ENCODE measurements around the gene TMEM41B. TPM values are rescaled to one million over a fixed set of nuclear protein-coding genes. Genes with fewer than 3 reads are reported as not detected.

The TMEM41B gene
- total RNA-seq, 1 experiment from 2014 or later, result 110 TPM

- no peaks in the 10 kb centered on the region for H3K9me3 Mint-ChIP-seq (ENCODE audit: unreplicated experiment)
- ChIA-PET CTCF (no interaction called here), POLR2A (no interaction called here)
- no peak for DNase-seq
- Histone ChIP-seq H3K27me3 (replicated peaks; ENCODE audit: control insufficient read depth, insufficient read depth, low read length) (no peaks in the 10 kb centered on the region), H3K9me3 (no peaks in the 10 kb centered on the region), H3K4me1 (peaks cover 6% of the 10 kb centered on the region), H3K36me3 (ENCODE audit: control insufficient read depth, insufficient read depth, low read length) (peaks cover 1% of the 10 kb centered on the region; the same call in 1 of the 2 replicates), H3K4me3 (ENCODE audit: low read depth, low read length) (no peak overlapping the region)
- peaks cover 9% of the 10 kb centered on the region for H3K36me3 Mint-ChIP-seq (ENCODE audit: insufficient read depth, unreplicated experiment)
- no peak overlapping the region for H3K4me3 Mint-ChIP-seq (ENCODE audit: unreplicated experiment)
- no peak overlapping the region for H3K27ac Mint-ChIP-seq (ENCODE audit: unreplicated experiment)
- TF ChIP-seq, protein P1, sequence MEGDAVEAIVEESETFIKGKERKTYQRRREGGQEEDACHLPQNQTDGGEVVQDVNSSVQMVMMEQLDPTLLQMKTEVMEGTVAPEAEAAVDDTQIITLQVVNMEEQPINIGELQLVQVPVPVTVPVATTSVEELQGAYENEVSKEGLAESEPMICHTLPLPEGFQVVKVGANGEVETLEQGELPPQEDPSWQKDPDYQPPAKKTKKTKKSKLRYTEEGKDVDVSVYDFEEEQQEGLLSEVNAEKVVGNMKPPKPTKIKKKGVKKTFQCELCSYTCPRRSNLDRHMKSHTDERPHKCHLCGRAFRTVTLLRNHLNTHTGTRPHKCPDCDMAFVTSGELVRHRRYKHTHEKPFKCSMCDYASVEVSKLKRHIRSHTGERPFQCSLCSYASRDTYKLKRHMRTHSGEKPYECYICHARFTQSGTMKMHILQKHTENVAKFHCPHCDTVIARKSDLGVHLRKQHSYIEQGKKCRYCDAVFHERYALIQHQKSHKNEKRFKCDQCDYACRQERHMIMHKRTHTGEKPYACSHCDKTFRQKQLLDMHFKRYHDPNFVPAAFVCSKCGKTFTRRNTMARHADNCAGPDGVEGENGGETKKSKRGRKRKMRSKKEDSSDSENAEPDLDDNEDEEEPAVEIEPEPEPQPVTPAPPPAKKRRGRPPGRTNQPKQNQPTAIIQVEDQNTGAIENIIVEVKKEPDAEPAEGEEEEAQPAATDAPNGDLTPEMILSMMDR (IDR thresholded peaks at IDR 0.05; ENCODE audit: insufficient read depth in 1 of 2, low read depth in 1 of 2, low read length in 1 of 2, severe bottlenecking in 1 of 2, unreplicated experiment in 1 of 2), result no peak
- intact Hi-C loops (cut with micrococcal nuclease; ENCODE audit: unreplicated experiment), result no loop called here
- H3K4me1 Mint-ChIP-seq (ENCODE audit: low read depth, unreplicated experiment), result peaks cover 8% of the 10 kb centered on the region
- no peaks in the 10 kb centered on the region for H3K27me3 Mint-ChIP-seq (ENCODE audit: insufficient read depth, unreplicated experiment)
- BruUV-seq (replicated peaks), result no TSS peak
Observed at GRCh38 chr11:9302448-9302847, 11.9 kb downstream of the TMEM41B start.

DNA sequence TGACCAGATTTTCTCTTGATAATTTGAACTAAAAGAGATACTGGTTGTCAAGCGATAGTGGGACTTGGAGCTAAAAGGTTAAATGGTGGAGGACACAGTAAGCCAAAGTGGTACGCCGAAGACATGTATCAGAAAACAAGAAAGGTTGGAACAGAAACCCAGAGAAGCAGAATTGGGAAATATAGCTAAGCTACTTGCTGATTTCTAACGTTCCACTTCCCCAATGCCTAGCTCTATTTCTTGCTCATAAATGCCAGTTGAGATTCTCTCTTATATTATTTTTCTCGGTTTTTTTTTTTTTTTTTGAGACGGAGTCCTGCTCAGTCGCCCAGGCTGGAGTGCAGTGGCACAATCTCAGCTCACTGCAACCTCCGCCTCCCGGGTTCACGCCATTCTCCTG, 12.7 kb downstream of the TMEM41B start:
- TF ChIP-seq, protein P1 (IDR thresholded peaks at IDR 0.05; ENCODE audit: insufficient read depth in 1 of 2, low read depth in 1 of 2, low read length in 1 of 2, severe bottlenecking in 1 of 2, unreplicated experiment in 1 of 2), result no peak
- H3K4me1 Mint-ChIP-seq (ENCODE audit: low read depth, unreplicated experiment), result peaks cover 3% of the 10 kb centered on the region
- intact Hi-C loops (cut with micrococcal nuclease; ENCODE audit: unreplicated experiment), result no loop called here
- no TSS peak for BruUV-seq (replicated peaks)
- no peak overlapping the region for H3K27ac Mint-ChIP-seq (ENCODE audit: unreplicated experiment)
- POLR2A ChIA-PET, result interaction anchor here (0.6 to 0.7 kb wide), 3 partner anchors 159 to 233 kb away, joined by 3 to 4 read pairs (median 3); partner anchors contain the start of gene ZNF143
- H3K4me3 ChIP-seq (ENCODE audit: low read depth, low read length), result no peak overlapping the region
- no peaks in the 10 kb centered on the region for H3K9me3 ChIP-seq
- CTCF ChIA-PET, result interaction anchor here (0.8 kb wide), 1 partner anchor 9 kb away, joined by 4 read pairs; no protein-coding TSS in a partner anchor
- H3K27me3 Mint-ChIP-seq (ENCODE audit: insufficient read depth, unreplicated experiment), result no peaks in the 10 kb centered on the region
- no peaks in the 10 kb centered on the region for H3K9me3 Mint-ChIP-seq (ENCODE audit: unreplicated experiment)
- DNase-seq, result no peak
- peaks cover 1% of the 10 kb centered on the region; the same call in 1 of the 2 replicates for H3K36me3 ChIP-seq (ENCODE audit: control insufficient read depth, insufficient read depth, low read length)
- H3K4me1 ChIP-seq, result peaks cover 2% of the 10 kb centered on the region
- H3K4me3 Mint-ChIP-seq (ENCODE audit: unreplicated experiment), result no peak overlapping the region
- peaks cover 16% of the 10 kb centered on the region for H3K36me3 Mint-ChIP-seq (ENCODE audit: insufficient read depth, unreplicated experiment)
- no peaks in the 10 kb centered on the region for H3K27me3 ChIP-seq (replicated peaks; ENCODE audit: control insufficient read depth, insufficient read depth, low read length)

DNA sequence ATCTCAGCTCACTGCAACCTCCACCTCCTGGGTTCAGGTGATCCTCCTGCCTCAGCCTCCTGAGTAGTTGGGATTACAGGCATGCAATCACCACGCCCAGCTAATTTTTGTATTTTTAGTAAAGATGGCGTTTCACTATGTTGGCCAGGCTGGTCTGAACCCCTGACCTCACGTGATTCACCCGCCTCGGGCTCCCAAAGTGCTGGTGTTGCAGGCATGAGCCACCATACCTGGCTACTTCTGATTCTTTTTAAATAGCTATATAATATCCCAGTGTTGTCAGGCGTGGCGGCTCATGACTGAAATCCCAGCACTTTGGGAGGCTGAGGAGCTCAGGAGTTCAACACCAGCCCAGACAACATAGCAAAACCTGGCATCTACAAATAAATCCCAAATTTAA, 20.7 kb downstream of the TMEM41B start:
- no peaks in the 10 kb centered on the region for H3K9me3 Mint-ChIP-seq (ENCODE audit: unreplicated experiment)
- Histone ChIP-seq H3K9me3 (no peaks in the 10 kb centered on the region), H3K4me3 (ENCODE audit: low read depth, low read length) (no peak overlapping the region), H3K4me1 (no peaks in the 10 kb centered on the region), H3K36me3 (ENCODE audit: control insufficient read depth, insufficient read depth, low read length) (0 out of 2 replicates have a peak, but pooled peaks cover 1% of the 10 kb centered on the region), H3K27me3 (replicated peaks; ENCODE audit: control insufficient read depth, insufficient read depth, low read length) (no peaks in the 10 kb centered on the region)
- no peaks in the 10 kb centered on the region for H3K27me3 Mint-ChIP-seq (ENCODE audit: insufficient read depth, unreplicated experiment)
- no peak for DNase-seq
- ChIA-PET POLR2A (no interaction called here), CTCF (no interaction called here)
- intact Hi-C loops (cut with micrococcal nuclease; ENCODE audit: unreplicated experiment), result no loop called here
- H3K36me3 Mint-ChIP-seq (ENCODE audit: insufficient read depth, unreplicated experiment), result peaks cover 56% of the 10 kb centered on the region
- BruUV-seq (replicated peaks), result no TSS peak
- H3K4me3 Mint-ChIP-seq (ENCODE audit: unreplicated experiment), result no peak overlapping the region
- TF ChIP-seq, protein P1 (IDR thresholded peaks at IDR 0.05; ENCODE audit: insufficient read depth in 1 of 2, low read depth in 1 of 2, low read length in 1 of 2, severe bottlenecking in 1 of 2, unreplicated experiment in 1 of 2), result no peak
- peaks cover 7% of the 10 kb centered on the region for H3K4me1 Mint-ChIP-seq (ENCODE audit: low read depth, unreplicated experiment)
- H3K27ac Mint-ChIP-seq (ENCODE audit: unreplicated experiment), result no peak overlapping the region
